A673 (cell line): Measurements from ENCODE around the gene NGDN. TPM values are rescaled to one million over a fixed set of nuclear protein-coding genes. Genes with fewer than 3 reads are reported as not detected.

Source experiments
- BruUV-seq: library from RNA; stranded (reverse); fragments of 400-500 nt; replicated peaks from 2 replicates; lab custom pipeline; 2021; lab: Mats Ljungman, UMichigan
- CTCF ChIA-PET: fragments of 300-600 bp; sonication (Branson Sonifier 250); formaldehyde crosslinking; loops from one replicate; lab custom pipeline; 2022; ENCODE audit warnings: antibody characterized with exemption; lab: Charles Lee
- POLR2A ChIA-PET: fragments of 300-600 bp; sonication (Branson Sonifier 250); formaldehyde crosslinking; loops from one replicate; lab custom pipeline; 2022; ENCODE audit warnings: antibody characterized with exemption; ENCODE audit not compliant: low non-redundant PET; lab: Charles Lee
- DNase-seq: peaks from one replicate; pipeline ENCODE4 v3.0.0-alpha.2; 2015; ENCODE audit warnings: low spot score
- H3K27ac ChIP-seq: fragments of 200-600 bp; sonication (generic); 2 replicates; pipeline ENCODE4 v1.5.1; 2016; ENCODE audit warnings: mixed run types, low read depth, mild to moderate bottlenecking, mixed read lengths, antibody characterized with exemption, low read length; ENCODE audit not compliant: poor library complexity, severe bottlenecking
- H3K27me3 ChIP-seq: fragments of 200-600 bp; sonication (generic); replicated peaks from 2 replicates; pipeline ENCODE4 v1.6.1; 2017; ENCODE audit warnings: mixed run types, low read depth, mild to moderate bottlenecking, mixed read lengths, antibody characterized with exemption, low read length; ENCODE audit not compliant: insufficient read depth, poor library complexity
- H3K36me3 ChIP-seq: fragments of 200-600 bp; sonication (generic); 2 replicates; pipeline ENCODE4 v1.6.1; 2016; ENCODE audit warnings: mixed run types, mild to moderate bottlenecking, mixed read lengths, antibody characterized with exemption, low read length; ENCODE audit not compliant: insufficient read depth, poor library complexity, severe bottlenecking
- H3K4me1 ChIP-seq: fragments of 200-600 bp; sonication (generic); 2 replicates; pipeline ENCODE4 v1.6.1; 2017; ENCODE audit warnings: mixed run types, mild to moderate bottlenecking, mixed read lengths, antibody characterized with exemption, low read length; ENCODE audit not compliant: insufficient read depth, poor library complexity, severe bottlenecking
- H3K4me3 ChIP-seq: fragments of 200-600 bp; sonication (generic); 2 replicates; pipeline ENCODE4 v1.5.1; 2016; ENCODE audit warnings: low read depth, mixed run types, mild to moderate bottlenecking, mixed read lengths, low read length; ENCODE audit not compliant: poor library complexity, severe bottlenecking
- H3K9me3 ChIP-seq: fragments of 200-600 bp; sonication (generic); 2 replicates; pipeline ENCODE4 v1.6.1; 2016; ENCODE audit warnings: mixed run types, low read depth, mild to moderate bottlenecking, mixed read lengths, antibody characterized with exemption, low read length; ENCODE audit not compliant: poor library complexity, severe bottlenecking
- CTCF ChIP-seq: fragments of 300-800, 200-600 bp; sonication (generic); conservative IDR thresholded peaks from 2 replicates; pipeline ENCODE4 v1.5.1; 2017; ENCODE audit warnings: low read depth, mild to moderate bottlenecking, antibody characterized with exemption, low read length, moderate library complexity, mixed read lengths
- EZH2 ChIP-seq: fragments of 200-600 bp; sonication (generic); IDR thresholded peaks from 2 replicates; pipeline ENCODE4 v1.6.1; 2017; ENCODE audit warnings: borderline replicate concordance, low read depth, mild to moderate bottlenecking, mixed read lengths, antibody characterized with exemption, low read length; ENCODE audit not compliant: poor library complexity, severe bottlenecking
- intact Hi-C: fragments of 100-400 bp; cut with micrococcal nuclease; formaldehyde crosslinking; loops from one replicate; pipeline ENCODE4 v1.10.0; 2022; ENCODE audit not compliant: unreplicated experiment
- total RNA-seq: library from RNA; stranded (reverse); gene quantifications from 2 replicates; pipeline ENCODE4 v1.2.3, GENCODE V29; 2021

Gene NGDN
- total RNA-seq, 1 experiment from 2014 or later = 71.2 TPM

DNA sequence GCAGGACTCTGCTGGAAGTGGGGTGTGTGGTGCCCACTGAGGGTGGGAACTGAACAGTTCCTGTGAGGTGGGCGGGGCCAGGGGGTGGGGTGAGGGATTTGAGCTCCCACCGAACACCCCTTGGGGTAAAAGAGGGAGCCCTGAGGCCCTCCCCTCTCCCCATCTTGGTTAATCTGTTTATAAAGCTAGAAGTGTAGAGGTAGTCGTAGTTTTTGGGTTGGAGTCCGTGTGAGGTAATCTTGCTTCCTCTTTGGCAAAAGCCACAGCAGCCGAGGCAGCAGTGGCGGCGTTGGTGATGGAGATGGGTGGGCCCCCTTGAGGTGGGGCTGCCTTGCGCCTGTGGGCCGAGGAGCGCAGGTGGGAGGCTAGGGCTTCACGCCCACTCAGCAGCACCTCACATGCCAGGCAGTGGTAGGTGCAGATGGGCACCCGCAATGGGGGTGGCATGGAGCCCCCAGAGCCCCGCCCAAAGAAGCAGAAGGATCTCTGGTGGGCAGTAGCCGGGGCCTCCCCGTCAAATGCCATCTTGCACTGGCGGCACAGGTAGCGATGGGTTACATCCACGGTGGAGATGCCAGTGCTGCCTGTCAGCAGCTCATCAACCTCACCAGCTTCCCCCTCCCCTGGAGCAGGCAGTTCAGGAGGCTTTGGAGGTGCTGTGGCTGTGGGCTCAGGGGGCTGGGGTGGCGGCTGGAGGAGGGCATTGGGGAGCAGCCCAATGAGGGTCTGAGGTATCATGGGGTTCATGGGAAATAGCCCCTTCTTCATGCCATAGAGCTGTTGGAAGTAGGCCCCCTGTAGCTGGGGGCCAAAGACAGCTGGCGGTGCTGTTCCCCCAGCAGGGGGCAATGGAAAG is 52.5 kb downstream of the NGDN start:
- DNase-seq = no peak
- Histone ChIP-seq H3K27ac (no peak overlapping the region), H3K36me3 (no peaks in the 10 kb centered on the region), H3K9me3 (no peaks in the 10 kb centered on the region), H3K4me3 (no peak overlapping the region), H3K4me1 (no peaks in the 10 kb centered on the region), H3K27me3 (no peaks in the 10 kb centered on the region)
- intact Hi-C loops = no loop called here
- CTCF ChIA-PET = no interaction called here
- POLR2A ChIA-PET = no interaction called here
- no peak for TF ChIP-seq EZH2
- no peak for TF ChIP-seq CTCF
- BruUV-seq = no TSS peak

GRCh38 chr14:23522643-23523198 is 53.2 kb downstream of the NGDN start:
- no peaks in the 10 kb centered on the region for H3K9me3 ChIP-seq
- H3K27ac ChIP-seq = no peak overlapping the region
- CTCF ChIA-PET = no interaction called here
- DNase-seq = no peak
- no peaks in the 10 kb centered on the region for H3K27me3 ChIP-seq
- H3K36me3 ChIP-seq = no peaks in the 10 kb centered on the region
- no TSS peak for BruUV-seq
- POLR2A ChIA-PET = no interaction called here
- TF ChIP-seq CTCF (no peak), EZH2 (no peak)
- H3K4me1 ChIP-seq = no peaks in the 10 kb centered on the region
- no peak overlapping the region for H3K4me3 ChIP-seq
- intact Hi-C loops = no loop called here

DNA sequence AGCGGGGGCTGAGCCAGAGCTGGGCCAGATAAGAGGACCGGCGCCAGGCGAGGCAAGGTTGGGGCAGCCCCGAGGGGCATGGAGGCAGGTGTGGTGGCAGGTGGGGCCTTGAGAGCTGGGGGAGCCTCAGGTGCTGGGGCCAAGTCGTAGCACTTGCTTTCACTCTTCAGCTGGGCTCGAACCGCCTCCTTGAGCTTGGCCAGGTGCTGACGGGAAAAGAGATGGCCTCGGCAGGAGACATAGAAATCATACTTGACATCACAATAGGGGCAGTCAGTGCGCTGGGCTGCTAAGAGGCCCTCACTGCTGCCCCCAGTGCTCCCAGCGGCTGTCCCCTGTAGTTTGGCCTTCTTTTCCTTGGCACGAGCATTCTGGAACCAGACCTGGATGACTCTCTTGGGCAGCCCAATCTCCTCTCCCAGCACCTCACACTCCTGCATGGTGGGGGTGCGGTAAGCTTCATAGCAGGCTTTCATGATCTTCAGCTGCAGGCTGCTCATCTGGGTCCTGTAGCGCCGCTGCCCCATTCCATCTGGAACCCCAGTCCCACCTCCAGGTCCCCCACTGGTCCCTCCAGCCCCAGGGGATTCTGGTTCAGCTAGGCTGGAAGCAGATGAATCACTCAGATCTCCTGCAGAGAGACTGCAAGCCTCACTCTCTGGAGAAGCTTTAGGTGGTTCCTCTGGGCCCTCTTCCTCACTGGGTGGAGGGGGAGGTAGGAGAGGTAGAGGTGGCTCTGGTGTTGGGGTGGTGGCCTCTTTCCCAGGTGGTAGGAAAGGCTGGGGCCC is 53.9 kb downstream of the NGDN start:
- no peak for DNase-seq
- ChIA-PET POLR2A (no interaction called here), CTCF (no interaction called here)
- no peak for TF ChIP-seq EZH2
- no peak for TF ChIP-seq CTCF
- H3K27me3 ChIP-seq = no peaks in the 10 kb centered on the region
- no peaks in the 10 kb centered on the region for H3K9me3 ChIP-seq
- no peaks in the 10 kb centered on the region for H3K36me3 ChIP-seq
- H3K4me1 ChIP-seq = no peaks in the 10 kb centered on the region
- intact Hi-C loops = no loop called here
- no peak overlapping the region for H3K4me3 ChIP-seq
- H3K27ac ChIP-seq = no peak overlapping the region
- no TSS peak for BruUV-seq
